Activated gamma-delta T cell treated with Interleukin-2 at 50 U/mL for 16 hours (primary cell): ENCODE results near the gene PRKG1.
"Not testable (repeated sequence)": the region's sequence is repeated elsewhere in the genome, so short reads cannot be mapped to it uniquely, and the experiment has no call there.

Experiments
- DNase-seq: peaks from one replicate; pipeline ENCODE4 v3.0.0-alpha.2; 2020

PRKG1 gene

GRCh38 chr10:52208365-52208764 is 1134.1 kb downstream of the PRKG1 start:
- no peak for DNase-seq

GRCh38 chr10:52210161-52210560 is 1135.9 kb downstream of the PRKG1 start:
- no peak for DNase-seq

- no peak for DNase-seq
Measured at GRCh38 chr10:52212062-52212461, 1137.8 kb downstream of the PRKG1 start.

GRCh38 chr10:52212802-52213201 is 1138.5 kb downstream of the PRKG1 start:
- no peak for DNase-seq

GRCh38 chr10:52213321-52213752 is 1139.0 kb downstream of the PRKG1 start:
- DNase-seq: no peak

- peak; percentile 16 for DNase-seq
Measured at GRCh38 chr10:52215745-52216361, 1141.6 kb downstream of the PRKG1 start.

- DNase-seq: no peak
Measured at GRCh38 chr10:52216852-52217251, 1142.6 kb downstream of the PRKG1 start.

GRCh38 chr10:52217531-52217930 is 1143.2 kb downstream of the PRKG1 start:
- DNase-seq: no peak

- no peak for DNase-seq
Measured at GRCh38 chr10:52220947-52221346, 1146.7 kb downstream of the PRKG1 start.

- DNase-seq: no peak
Measured at GRCh38 chr10:52221923-52222322, 1147.6 kb downstream of the PRKG1 start.

- no peak for DNase-seq
Measured at GRCh38 chr10:52226197-52226847, 1152.0 kb downstream of the PRKG1 start.

- no peak for DNase-seq
Measured at GRCh38 chr10:52228556-52228955, 1154.3 kb downstream of the PRKG1 start.

- no peak for DNase-seq
Measured at GRCh38 chr10:52229291-52229931, 1155.1 kb downstream of the PRKG1 start.

- DNase-seq: no peak
Measured at GRCh38 chr10:52232561-52233350, 1158.5 kb downstream of the PRKG1 start.

GRCh38 chr10:52233351-52233991 is 1159.2 kb downstream of the PRKG1 start:
- not testable (repeated sequence) for DNase-seq

GRCh38 chr10:52239771-52240170 is 1165.5 kb downstream of the PRKG1 start:
- DNase-seq: no peak

GRCh38 chr10:52245547-52245946 is 1171.3 kb downstream of the PRKG1 start:
- no peak for DNase-seq

- DNase-seq: not testable (repeated sequence)
Measured at GRCh38 chr10:52247929-52248328, 1173.6 kb downstream of the PRKG1 start.

- DNase-seq: no peak
Measured at GRCh38 chr10:52248697-52249306, 1174.5 kb downstream of the PRKG1 start.

- no peak for DNase-seq
Measured at GRCh38 chr10:52249850-52250395, 1175.6 kb downstream of the PRKG1 start.

- DNase-seq: no peak
Measured at GRCh38 chr10:52250510-52250909, 1176.2 kb downstream of the PRKG1 start.

- DNase-seq: no peak
Measured at GRCh38 chr10:52252307-52252706, 1178.0 kb downstream of the PRKG1 start.
